DMS53 (cell line): Measurements from ENCODE around the gene ADCY9.

Experiments used
- DNase-seq: peaks from one replicate; lab custom pipeline; 2025; lab: John Stamatoyannopoulos, UW

Gene ADCY9

DNA sequence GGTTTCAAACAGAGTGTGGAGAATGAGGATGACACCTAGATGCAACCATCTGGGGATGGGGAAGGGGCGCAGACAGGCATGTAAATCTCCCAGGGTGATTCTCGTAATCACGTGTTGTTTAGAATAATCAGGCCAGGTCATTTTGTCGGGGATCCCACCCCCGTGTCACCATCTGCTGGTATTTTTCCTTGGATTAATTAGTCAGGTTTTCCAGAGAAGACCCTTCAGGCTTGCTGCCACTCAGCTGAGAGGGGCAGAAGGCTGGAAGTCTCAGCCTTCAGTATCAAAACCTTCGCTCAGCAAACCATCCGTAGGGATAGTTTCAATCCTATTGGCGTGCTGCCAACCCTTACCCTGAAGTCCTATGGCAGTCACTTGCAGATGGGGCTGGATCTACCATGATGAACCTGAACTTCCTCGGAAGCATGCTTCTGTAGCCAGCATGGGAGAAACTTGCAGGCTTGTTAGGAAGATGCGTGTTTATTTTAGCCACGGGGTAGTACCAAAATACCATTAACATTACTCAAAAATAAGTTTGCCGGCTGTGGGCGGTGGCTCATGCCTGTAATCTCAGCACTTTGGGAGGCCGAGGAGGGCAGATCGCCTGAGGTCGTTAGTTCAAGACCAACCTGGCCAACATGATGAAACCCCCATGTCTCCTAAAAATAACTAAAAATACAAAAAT lies 7.5 kb upstream of the ADCY9 start:
- no peak for DNase-seq

DNA sequence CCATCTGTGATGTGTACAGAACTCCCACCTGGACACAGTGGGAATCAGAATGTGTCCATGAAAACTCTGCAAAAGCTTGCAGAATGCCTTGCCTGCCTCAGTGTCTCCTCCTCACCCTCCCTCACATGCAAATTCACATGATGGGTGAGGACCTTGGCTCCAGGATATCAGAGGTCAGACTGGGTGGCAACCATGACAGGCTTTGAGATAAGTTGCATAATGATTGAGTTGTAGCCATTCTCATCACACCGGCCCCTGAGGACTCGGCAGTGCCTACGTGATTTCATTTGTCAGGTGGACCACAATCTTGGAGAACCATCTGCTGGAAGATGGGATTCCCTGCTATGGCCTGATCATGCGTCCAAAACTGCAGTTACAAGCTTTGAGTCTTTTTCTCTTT lies 3.9 kb upstream of the ADCY9 start:
- DNase-seq: no peak

- no peak for DNase-seq
Measured at GRCh38 chr16:4117250-4117578, 972 bp upstream of the ADCY9 start.

- DNase-seq: no peak
Measured at GRCh38 chr16:4115949-4116318, 308 bp downstream of the ADCY9 start.

DNA sequence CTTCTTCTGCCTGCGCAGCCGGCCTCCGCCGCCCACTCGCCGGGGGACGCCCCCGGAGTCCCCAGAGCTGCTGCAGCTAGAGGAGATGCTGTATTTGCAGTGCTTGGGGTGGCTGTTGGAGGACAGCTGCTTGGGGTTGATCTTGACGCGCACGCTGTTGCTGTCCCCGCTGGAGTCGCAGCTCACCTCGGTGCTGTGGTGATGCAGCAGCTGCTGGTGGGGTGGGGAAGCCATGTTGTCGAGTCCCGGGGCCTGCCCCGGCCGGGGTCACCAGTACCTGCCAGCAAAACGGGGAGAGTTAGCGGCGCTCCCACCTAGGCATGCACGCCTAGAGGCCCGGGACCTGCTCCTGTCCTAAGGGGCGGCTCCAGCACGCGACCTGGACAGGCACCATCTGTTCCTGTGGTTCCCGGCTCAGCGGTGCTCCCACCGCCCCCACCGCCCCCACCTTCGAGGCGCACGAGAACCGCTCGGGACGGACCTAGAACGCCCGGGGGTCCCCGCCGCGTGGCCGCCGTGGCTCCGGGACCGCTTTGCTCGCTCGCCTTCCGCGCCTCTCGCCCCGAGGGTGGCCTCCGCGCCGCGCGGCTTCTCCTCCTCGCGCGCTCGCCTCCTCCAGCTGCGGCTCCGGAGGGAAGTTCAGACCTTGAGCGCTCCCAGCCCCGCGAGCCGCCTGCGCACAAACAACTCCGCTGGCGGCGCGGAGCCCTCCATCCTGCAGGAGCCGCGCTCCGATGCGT lies 863 bp downstream of the ADCY9 start:
- peak; percentile 81 for DNase-seq

- no peak for DNase-seq
Measured at GRCh38 chr16:4114257-4115208, 1.7 kb downstream of the ADCY9 start.

GRCh38 chr16:4113358-4114256 lies 2.6 kb downstream of the ADCY9 start:
- no peak for DNase-seq

DNA sequence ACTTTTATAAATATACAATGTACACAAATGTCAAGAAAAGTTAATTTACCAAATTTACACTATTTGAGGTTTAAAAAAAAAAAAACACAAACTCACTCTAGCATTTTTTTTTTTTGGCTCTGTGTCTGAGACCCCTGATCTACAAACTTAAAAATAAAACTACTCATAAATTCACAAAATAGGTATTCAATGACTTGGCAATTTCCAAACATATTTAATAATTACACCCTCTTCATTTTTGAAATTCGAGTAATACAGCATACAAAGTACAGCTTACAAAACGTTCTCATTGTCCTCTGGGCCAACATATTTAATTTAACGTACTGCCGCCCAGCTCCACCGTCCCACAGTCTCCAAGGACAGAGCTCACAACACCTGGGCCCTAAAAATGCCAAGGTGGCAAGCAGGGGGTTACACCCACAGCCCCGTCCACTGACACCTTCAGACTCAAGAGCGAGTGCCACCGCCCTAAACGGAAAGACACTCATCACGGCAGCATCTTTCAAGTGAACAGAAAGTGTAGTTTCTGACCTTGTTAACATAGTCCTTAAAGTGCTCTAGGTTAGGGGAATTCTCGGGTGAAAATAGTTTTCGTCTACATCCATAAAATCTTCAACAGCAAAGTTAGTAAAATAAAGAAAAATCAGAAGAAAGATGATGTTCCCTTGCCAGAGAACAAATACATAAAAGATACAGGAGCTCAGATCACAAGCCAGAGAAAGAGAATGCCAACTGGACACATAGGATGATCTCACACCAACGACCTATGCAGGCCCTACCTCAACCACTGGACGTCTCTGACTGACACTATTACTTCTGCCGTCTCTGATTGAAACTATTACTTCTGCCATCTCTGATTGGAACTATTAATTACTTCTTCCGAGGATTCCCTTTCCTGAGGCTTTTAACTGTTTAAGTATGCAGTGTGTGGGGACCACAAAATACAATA lies 4.2 kb downstream of the ADCY9 start:
- peak; percentile 39 for DNase-seq

DNA sequence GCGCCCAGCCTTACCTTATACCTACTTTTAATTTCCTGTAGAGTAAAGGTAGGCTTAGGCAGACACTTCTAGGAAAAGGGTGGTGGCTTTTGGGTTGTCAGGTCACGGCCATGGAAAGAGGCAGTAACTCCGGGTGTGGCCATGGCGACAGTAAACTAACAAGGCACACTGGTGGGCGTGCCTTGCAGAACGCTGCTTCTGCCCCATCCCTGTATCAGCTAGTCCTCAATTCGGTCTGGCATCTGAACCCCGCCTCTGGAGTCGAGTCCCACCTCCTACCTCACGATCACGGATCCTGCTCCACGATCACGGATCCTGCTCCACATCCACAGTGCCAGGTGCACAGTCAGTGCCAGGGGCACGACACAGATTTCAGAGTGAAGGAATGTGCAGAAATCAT lies 5.6 kb downstream of the ADCY9 start:
- DNase-seq: no peak

GRCh38 chr16:4110065-4110464 lies 6.2 kb downstream of the ADCY9 start:
- no peak for DNase-seq

DNA sequence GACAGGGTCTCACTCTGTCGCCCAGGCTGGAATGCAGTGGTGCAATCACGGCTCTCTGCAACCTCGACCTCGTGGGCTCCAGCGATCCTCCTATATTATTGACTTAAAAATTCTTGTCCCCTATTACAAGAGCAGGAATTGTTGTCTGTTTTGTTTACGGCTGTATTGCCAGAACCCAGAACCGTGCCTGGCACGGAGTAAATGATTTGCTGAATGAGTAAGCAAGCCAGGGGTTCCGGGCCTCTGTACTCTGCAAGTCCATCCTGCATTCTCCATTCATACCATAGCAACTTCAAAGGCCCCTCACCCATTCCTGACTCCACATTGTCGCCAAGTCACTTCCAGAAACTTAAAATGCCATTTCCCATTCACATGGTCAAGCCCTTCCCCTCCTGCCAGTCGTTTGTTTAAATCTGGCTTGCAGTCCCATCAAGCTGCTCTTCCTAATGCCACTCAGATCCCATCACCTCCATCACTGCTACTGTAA lies 6.9 kb downstream of the ADCY9 start:
- no peak for DNase-seq

DNA sequence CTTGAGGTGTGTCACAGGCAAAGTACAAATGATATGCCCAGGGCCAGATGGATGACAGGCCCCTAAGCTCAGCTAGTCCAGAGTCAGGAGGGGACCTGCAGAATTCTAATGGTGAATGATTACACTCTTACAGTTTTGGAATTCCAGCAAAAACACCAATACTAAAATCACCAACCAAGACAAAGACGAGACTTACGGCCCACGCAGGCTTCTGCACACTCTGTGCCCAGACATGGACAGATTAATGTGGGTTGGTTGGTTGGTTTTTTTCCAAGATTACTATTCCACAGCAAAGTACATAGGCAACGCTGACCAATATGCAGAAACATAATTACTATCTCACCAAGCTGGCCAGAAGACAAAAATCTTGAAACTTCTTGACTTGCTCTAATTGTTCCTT lies 9.7 kb downstream of the ADCY9 start:
- DNase-seq: no peak

DNA sequence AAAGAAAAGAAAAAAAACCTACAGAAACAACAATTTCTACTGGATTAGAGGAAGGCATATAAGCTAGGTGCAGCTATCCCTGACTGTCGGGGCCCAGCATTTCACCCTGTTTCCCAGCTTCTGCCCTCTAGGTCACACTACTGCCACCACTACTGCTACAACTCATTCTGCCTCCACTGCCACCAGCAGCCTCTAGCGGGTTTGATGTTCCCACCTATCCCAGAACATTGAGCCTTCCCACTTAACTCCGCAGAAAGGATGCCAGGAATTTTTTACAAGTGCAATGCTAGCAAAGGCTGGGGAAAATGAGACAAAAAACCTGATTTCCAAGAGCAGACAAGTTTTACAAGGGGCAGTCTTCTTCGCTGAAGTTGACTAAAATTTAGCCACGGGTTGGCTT lies 10.4 kb downstream of the ADCY9 start:
- DNase-seq: no peak

DNA sequence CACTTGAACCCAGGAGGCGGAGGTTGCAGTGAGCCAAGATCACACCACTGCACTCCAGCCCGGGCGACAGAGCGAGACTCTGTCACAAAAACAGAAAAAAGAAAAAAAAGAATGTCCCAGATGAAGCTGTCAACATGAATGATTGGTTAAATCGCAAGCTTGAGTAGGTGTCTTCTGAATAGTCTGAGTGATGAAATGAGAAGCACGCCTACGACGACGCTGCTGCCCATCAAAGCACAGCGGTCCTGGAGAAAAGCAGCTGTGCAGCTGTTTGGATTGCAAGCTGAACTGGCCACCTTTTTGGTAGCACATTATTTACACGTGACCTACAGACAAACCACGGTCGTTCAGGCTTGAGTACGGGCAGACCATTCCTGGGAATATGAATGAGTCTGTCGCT lies 12.5 kb downstream of the ADCY9 start:
- no peak for DNase-seq

DNA sequence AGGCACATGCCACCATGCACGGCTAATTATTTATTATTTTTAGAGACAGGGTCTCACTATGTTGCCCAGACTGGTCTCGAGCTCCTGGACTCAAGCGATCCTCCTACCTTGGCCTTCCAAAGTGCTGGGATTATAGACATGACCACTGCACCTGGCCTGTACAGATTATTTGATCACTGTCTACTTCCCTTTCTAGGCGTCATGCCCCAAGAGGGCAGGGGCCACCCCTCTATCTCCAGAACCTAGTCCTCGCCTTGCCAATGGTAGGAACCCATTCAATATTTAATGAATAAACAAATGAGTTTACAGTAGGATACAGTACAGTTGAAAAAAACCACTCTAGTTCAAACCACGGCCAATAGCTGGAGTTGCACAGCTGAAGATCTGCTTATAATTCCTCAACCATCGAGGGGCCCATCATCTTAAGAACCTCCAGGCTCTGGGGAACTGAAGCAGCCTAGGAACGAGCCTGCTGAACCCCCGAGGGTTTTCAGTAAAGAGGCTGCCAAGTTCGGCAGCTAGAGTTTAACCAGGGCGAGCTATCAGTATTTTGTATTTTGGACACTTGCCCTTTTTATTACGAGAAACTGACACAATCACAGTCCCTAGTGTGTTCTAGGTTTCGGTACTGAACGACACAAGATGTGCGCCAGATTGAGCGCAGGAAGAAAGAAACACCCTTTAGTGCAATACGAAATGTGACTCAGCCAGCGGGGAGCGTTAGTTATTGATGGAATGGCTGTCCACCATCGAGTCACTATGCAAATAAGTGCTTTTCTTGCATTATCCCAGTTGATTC lies 14.6 kb downstream of the ADCY9 start:
- DNase-seq: no peak

GRCh38 chr16:4098501-4098900 lies 17.7 kb downstream of the ADCY9 start:
- no peak for DNase-seq

DNA sequence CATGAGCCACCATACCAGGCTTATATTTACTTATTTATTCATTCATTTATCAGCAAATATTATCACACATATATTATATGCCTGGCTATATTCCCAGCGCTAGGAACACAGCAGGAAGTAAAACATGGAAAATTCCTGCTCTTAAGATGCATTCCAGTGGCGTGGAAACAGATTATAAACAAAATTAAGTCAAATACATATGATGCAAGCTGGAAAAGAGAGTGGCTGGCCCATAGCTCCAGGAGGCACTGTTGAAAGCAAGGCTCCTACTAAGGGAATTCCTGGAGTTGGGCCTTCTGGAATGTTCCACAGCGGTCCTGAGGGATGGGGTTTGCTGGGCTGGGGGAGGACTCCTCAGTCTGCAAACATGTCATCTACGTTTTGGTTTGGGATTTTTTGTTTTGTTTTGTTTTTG lies 18.4 kb downstream of the ADCY9 start:
- peak; percentile 26 for DNase-seq

DNA sequence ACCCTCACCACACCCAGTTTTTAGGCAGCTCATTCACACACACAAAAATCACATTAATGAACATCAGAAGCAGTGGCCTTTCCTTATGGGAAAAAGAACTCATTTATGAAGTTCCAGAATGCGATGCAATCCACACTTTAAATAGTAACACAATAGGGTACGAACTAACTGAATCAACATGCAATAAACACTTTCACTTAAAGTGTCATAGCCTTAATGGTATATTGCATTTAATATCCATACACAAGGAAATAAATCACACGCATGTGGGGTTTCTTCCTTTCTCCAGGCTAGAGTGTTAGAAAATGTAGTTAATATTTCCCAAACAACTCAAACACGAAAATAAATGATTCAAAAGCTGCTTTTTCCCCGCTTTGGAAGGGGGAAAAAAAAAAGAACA lies 19.7 kb downstream of the ADCY9 start:
- DNase-seq: no peak

DNA sequence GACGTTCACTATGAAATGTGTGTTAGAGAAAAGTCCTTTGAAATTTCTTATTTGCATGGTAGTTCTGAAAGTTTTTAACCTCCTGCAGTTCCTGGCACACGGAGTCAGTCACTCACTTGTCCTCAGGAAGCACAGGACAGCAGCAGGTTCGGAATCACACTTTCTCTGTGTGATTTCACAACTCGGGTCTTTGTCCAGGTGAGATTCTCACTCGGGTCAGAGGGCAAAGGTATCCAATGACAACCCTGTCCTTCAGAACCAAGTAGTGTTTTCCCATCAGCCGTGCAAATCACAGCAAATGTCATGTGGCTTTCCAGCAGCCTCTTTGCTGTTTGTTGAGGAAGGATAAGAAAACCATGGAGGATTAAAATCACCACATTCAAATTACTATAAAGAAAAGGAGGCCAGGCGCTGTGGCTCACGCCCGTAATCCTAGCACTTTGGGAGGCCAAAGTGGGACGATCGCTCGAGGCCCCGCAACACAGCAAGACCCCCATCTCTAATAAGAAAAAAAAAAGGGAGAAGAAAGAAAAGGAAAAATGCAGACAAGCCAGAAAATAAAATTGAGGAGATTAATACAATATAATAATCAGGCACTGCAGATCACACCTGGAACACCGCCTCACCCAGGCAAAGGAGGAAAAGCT lies 22.0 kb downstream of the ADCY9 start:
- no peak for DNase-seq
